Measurements from ENCODE around the gene PLEKHM3.

- TF ChIP-seq ELF4 (IDR thresholded peaks at IDR 0.05) = no peak
- no peak for TF ChIP-seq BHLHE40 (IDR thresholded peaks at IDR 0.05; ENCODE audit: borderline replicate concordance)
- no peak for TF ChIP-seq TARDBP (IDR thresholded peaks at IDR 0.05)
- no peak for TF ChIP-seq ZNF384 (IDR thresholded peaks at IDR 0.05)
- TF ChIP-seq SP1 (IDR thresholded peaks at IDR 0.05) = no peak
- TF ChIP-seq FOXA1 (IDR thresholded peaks at IDR 0.05) = no peak
- TF ChIP-seq SUZ12 (IDR thresholded peaks at IDR 0.05) = no peak
- no peak for TF ChIP-seq ARNT (IDR thresholded peaks at IDR 0.05)
- no peak for TF ChIP-seq FOXM1 (IDR thresholded peaks at IDR 0.05; ENCODE audit: borderline replicate concordance)
- no peak for TF ChIP-seq HDGF (IDR thresholded peaks at IDR 0.05; ENCODE audit: borderline replicate concordance)
- TF ChIP-seq PKNOX1 (IDR thresholded peaks at IDR 0.05) = no peak
- no peak for TF ChIP-seq NFRKB (IDR thresholded peaks at IDR 0.05)
- TF ChIP-seq FOXK2 (IDR thresholded peaks at IDR 0.05) = no peak
- no peak for TF ChIP-seq LEF1 (IDR thresholded peaks at IDR 0.05; ENCODE audit: borderline replicate concordance)
Observed at GRCh38 chr2:208049006-208049405, 23.7 kb upstream of the PLEKHM3 start.

Data from HEK293T (cell line).